A549 (cell line): ENCODE results near the gene LARP4.

Experiments used
- CHD4 ChIP-seq: fragments of 200-600 bp; sonication (generic); IDR thresholded peaks from 2 replicates; pipeline ENCODE4 v1.6.1; 2016; ENCODE audit warnings: antibody characterized with exemption, mild to moderate bottlenecking, borderline replicate concordance
- CTCF ChIP-seq: fragments of >200 bp; sonication (Bioruptor Twin); formaldehyde crosslinking; IDR thresholded peaks from 3 replicates; pipeline ENCODE4 v1.5.1; 2016
- EHF ChIP-seq: fragments of 250-450 bp; sonication (Bioruptor Pico); IDR thresholded peaks from 2 replicates; pipeline ENCODE4 v1.5.0; 2020; ENCODE audit warnings: mild to moderate bottlenecking
- ESRRA ChIP-seq: fragments of 150-350 bp; IDR thresholded peaks from 2 replicates; pipeline ENCODE4 v1.6.1; 2014; ENCODE audit warnings: mild to moderate bottlenecking, low read length, borderline replicate concordance
- MAFK ChIP-seq: fragments of 450-650 bp; IDR thresholded peaks from 2 replicates; pipeline ENCODE4 v1.6.1; 2014; ENCODE audit not compliant: partially characterized antibody
- MAZ ChIP-seq: fragments of 150-350 bp; IDR thresholded peaks from 2 replicates; pipeline ENCODE4 v1.6.1; 2014; ENCODE audit warnings: antibody characterized with exemption, low read depth, low read length, borderline replicate concordance
- TP53 ChIP-seq: fragments of 250-450 bp; sonication (Bioruptor Pico); IDR thresholded peaks from 2 replicates; pipeline ENCODE4 v1.5.0; 2021; ENCODE audit warnings: mild to moderate bottlenecking, moderate library complexity
- ZFP36 ChIP-seq: fragments of 450-650 bp; IDR thresholded peaks from 2 replicates; pipeline ENCODE4 v1.6.1; 2014; ENCODE audit warnings: borderline replicate concordance; ENCODE audit not compliant: partially characterized antibody

GRCh38 chr12:50397117-50397650, 3.5 kb upstream of the LARP4 start:
- TF ChIP-seq ESRRA, result no peak
- no peak for TF ChIP-seq MAZ
- TF ChIP-seq CHD4, result no peak
- TF ChIP-seq CTCF, result no peak
- no peak for TF ChIP-seq ZFP36
- TF ChIP-seq MAFK, result no peak
- no peak for TF ChIP-seq TP53 (CRISPR knock-in tag)
- no peak for TF ChIP-seq EHF (CRISPR knock-in tag)
